HFF-Myc (cell line): ENCODE measurements around the gene CCPG1.

Source experiments
- DNase-seq: peaks from one replicate; pipeline ENCODE4 v3.0.0-alpha.2; 2011; ENCODE audit warnings: low read depth; ENCODE audit errors: extremely low read depth
- H3K4me3 ChIP-seq: replicated peaks from 2 replicates; pipeline ENCODE4 v1.5.1; 2011; ENCODE audit warnings: low read depth, mild to moderate bottlenecking, control low read depth, low read length
- TF ChIP-seq, protein P1 (sequence below): IDR thresholded peaks from 2 replicates; pipeline ENCODE4 v1.5.1; 2012; ENCODE audit warnings: mild to moderate bottlenecking, low read depth, low read length, control low read depth; ENCODE audit errors: missing control alignments

Gene CCPG1

DNA sequence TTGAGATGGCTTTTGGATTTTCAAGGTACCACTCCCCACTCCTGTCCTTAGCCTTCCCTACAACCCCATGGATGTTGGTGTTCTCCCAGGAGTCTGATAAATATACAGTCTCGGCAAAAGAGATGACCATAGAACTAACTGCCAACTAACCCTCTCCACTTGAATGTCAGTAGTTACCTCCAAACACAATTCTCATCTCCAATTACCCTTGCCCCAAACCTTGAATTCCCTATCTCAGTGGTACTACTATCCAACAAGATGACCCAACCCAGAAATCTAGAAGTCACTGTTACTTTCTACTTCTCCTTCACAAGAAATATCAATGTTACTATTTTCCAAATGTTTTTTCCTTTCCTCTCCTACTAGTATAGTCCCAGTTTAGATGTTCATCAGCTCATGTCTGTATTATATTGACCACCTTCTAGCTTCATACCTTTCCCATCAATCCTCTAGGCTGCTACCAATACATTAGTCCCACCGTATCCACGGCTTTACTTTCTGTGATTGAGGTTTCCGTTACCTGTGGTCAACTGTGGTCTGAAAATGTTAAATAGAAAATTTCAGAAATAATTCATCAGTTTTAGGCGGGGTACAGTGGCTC lies 51.1 kb downstream of the CCPG1 start:
- TF ChIP-seq, protein P1, sequence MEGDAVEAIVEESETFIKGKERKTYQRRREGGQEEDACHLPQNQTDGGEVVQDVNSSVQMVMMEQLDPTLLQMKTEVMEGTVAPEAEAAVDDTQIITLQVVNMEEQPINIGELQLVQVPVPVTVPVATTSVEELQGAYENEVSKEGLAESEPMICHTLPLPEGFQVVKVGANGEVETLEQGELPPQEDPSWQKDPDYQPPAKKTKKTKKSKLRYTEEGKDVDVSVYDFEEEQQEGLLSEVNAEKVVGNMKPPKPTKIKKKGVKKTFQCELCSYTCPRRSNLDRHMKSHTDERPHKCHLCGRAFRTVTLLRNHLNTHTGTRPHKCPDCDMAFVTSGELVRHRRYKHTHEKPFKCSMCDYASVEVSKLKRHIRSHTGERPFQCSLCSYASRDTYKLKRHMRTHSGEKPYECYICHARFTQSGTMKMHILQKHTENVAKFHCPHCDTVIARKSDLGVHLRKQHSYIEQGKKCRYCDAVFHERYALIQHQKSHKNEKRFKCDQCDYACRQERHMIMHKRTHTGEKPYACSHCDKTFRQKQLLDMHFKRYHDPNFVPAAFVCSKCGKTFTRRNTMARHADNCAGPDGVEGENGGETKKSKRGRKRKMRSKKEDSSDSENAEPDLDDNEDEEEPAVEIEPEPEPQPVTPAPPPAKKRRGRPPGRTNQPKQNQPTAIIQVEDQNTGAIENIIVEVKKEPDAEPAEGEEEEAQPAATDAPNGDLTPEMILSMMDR, result no peak
- no peak for DNase-seq
- H3K4me3 ChIP-seq, result no peak overlapping the region

DNA sequence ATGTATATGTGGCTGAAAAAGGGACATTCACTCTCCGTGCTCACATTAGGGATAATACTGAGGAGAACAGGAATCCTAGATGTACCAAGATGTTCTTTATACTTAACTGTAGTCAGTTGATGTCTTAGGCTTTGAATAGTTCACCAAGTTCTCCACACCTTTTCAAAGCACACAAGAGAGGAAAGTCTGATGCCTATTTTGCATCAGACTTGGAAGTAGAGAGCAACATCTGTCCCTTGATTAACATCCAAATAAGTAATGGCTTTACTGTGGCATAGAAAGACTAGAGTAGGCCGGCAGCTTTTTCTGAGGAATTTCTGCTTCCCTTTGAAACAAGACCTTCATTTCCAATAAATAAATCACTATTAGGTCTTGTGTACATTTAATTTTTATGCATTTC lies 55.1 kb downstream of the CCPG1 start:
- H3K4me3 ChIP-seq, result no peak overlapping the region
- no peak for DNase-seq
- TF ChIP-seq, protein P1, result no peak

DNA sequence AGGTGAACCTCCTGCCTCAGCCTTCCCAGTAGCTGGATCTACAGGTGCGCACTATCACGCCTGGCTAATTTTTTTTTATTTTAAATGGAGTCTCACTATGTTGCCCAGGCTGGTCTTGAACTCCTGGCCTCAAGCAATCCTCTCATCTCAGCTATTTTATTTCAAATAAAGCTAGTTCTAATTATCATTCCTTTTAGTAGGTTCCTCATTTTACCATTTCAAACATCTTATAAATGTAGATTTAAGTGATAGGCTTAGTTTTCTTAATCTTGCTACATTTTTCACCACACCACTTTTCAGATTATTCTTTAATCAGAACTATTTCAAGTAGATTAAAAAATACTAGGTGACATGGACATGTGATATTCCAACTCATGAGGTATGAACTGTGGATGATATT lies 58.9 kb downstream of the CCPG1 start:
- TF ChIP-seq, protein P1, result no peak
- no peak overlapping the region for H3K4me3 ChIP-seq
- DNase-seq, result no peak

DNA sequence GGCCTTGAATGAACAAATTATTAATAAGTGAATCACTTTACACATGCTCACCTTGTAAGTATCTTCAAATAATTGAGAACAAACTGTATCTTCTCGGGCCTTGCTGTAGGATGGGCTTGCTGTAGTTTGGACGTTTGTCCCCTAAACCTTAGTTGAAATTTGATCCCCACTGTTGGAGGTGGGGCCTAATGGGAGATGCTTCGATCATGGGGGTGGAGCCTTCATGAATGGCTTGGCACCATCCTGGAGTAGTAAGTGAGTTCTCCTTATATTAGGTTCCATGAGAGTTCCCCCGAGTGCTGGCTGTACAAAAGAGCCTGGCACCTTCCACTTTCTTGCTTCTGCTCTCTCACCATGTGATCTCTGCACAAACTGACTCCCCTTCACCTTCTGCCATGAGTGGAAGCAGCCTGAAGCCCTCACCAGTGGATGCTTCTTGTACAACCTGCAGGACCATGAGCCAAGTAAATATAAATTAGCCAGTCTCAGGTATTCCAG lies 59.8 kb downstream of the CCPG1 start:
- no peak for DNase-seq

DNA sequence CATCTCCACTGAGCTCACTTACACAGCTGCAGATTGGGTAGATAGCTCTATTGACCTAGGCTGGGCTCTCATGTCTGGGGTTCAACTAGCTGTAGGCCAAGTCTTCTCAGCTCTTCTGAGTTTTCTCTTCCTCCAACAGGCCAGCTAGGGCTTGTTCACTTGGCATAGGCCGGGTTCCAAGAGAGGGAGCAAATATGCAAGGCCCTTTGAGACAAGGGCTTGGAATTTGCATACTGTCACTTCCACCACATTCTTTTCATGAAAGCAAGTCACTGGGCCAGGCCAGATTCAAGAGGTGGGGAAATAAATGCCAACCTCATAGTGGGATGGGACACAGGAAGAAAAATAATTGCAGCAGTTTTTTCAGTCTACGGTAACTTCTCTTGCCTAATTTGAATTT lies 64.0 kb downstream of the CCPG1 start:
- TF ChIP-seq, protein P1, result no peak
- DNase-seq, result no peak
- H3K4me3 ChIP-seq, result no peak overlapping the region

More for the DNA sequence above, 59.8 kb downstream of the CCPG1 start:
- TF ChIP-seq, protein P1, result no peak
- no peak overlapping the region for H3K4me3 ChIP-seq

- DNase-seq, result no peak
- H3K4me3 ChIP-seq, result no peak overlapping the region
- TF ChIP-seq, protein P1, result no peak
These were observed 65.0 kb downstream of the CCPG1 start for GRCh38 chr15:55343168-55343567.

DNA sequence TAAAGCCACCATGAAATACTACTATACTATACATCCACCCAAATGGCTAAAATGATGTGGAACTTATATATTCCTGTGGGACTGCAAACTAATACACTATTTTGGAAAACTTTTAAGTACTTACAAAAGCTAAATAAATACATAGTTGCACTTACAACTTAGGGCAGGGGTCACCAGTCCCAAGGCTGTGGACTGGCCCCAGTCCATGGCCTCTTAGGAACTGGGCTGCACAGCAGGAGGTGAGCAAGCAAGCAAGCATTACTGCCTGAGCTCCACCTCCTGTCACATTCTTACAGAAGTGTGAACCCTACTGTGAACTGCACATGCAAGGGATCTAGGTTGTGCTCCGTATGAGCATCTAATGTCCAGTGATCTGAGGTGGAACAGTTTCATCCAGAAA lies 71.0 kb downstream of the CCPG1 start:
- H3K4me3 ChIP-seq, result no peak overlapping the region
- DNase-seq, result no peak
- TF ChIP-seq, protein P1, result no peak
